ENCODE results near the gene RABGGTB.

DNA sequence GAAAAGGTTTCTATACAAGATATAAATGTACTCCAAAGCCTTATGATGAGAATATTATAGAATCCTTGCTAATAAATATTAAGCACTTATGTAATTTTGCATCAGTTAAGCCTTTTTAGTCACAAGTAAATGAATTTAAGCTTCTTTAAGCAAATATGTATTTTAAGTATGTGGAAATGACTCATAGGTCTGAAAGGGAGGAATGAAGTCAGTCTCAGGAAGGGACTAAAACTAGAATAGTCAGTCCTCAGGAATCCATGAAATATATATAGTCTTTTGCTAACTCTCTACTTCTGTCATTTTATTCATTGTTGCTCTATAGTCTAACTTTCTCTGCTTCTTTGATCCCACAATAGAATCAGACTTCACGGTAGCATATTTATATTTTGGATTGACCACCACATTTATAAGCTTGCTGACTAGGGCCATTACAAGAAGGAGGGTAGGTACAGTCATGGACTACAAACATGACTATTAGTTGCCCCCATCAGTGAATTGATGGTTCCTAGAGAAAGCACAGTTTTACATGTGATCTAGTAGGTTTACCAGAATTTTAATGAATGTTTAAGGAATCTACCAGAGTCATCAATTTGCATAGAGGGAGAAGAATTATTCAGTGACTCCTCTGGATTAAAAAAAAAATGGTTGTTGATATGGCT lies 20.2 kb upstream of the RABGGTB start:
- TF ChIP-seq, protein P1, sequence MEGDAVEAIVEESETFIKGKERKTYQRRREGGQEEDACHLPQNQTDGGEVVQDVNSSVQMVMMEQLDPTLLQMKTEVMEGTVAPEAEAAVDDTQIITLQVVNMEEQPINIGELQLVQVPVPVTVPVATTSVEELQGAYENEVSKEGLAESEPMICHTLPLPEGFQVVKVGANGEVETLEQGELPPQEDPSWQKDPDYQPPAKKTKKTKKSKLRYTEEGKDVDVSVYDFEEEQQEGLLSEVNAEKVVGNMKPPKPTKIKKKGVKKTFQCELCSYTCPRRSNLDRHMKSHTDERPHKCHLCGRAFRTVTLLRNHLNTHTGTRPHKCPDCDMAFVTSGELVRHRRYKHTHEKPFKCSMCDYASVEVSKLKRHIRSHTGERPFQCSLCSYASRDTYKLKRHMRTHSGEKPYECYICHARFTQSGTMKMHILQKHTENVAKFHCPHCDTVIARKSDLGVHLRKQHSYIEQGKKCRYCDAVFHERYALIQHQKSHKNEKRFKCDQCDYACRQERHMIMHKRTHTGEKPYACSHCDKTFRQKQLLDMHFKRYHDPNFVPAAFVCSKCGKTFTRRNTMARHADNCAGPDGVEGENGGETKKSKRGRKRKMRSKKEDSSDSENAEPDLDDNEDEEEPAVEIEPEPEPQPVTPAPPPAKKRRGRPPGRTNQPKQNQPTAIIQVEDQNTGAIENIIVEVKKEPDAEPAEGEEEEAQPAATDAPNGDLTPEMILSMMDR (IDR thresholded peaks at IDR 0.05; ENCODE audit: low read depth, low read length, poor library complexity, severe bottlenecking) = no peak
- no peak for TF ChIP-seq EZH2phosphoT487 (IDR thresholded peaks at IDR 0.05; ENCODE audit: borderline replicate concordance, low read length)
